ENCODE results near the gene COX19.
"Not testable (repeated sequence)": the region's sequence is repeated elsewhere in the genome, so short reads cannot be mapped to it uniquely, and the experiment has no call there.

The COX19 gene

DNA sequence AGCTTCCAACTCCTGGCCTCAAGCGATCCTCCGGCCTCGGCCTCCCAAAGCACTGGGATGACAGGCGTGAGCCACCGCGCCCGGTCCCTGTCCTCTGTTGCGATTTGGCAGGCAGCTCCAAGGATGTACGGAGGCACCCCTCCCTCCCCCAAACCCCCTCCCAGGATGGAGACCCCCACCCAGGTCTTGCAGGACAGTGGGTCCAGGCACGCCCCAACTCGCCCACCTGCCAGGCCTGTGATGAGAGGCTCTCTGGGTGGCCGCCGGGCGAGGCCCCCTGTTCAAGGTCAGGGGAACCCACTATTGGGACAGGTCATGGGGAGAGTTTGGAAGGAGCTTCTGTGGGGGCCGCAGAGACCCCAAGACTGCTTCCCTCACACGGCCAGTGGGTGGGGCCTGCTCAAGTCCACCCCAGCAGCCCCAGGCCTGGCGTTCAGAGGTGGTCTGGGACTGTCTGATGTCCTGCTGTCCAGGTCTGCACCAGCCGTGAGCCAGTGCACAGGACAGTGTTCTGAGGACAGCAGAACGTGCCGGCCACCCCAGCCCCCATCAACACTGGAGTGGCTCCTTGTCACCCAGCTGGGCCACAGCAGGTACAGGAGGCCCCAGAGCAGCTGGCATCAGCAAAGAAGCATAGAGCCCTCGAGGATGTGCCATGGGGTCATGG lies 23.3 kb downstream of the COX19 start:
- no CpG with 5 or more reads among the region's 21 CpGs for WGBS (ENCODE audit: insufficient coverage, insufficient read length)
- no peak overlapping the region for H3K4me3 ChIP-seq (ENCODE audit: low read length)
- no peaks in the 10 kb centered on the region for H3K36me3 ChIP-seq (ENCODE audit: control insufficient read depth, insufficient read depth, low read length)
- H3K4me1 ChIP-seq (ENCODE audit: control insufficient read depth, insufficient read depth, low read length) = peaks cover 7% of the 10 kb centered on the region
- peaks cover 2% of the 10 kb centered on the region; the same call in 1 of the 2 replicates for H3K27me3 ChIP-seq (ENCODE audit: control insufficient read depth, insufficient read depth, low read length)
- no peak overlapping the region for H3K27ac ChIP-seq (ENCODE audit: low read length)
- DNase-seq (ENCODE audit: low read depth, low spot score) = no peak
- H3K9me3 ChIP-seq (ENCODE audit: control insufficient read depth, insufficient read depth, low read length) = no peaks in the 10 kb centered on the region

DNA sequence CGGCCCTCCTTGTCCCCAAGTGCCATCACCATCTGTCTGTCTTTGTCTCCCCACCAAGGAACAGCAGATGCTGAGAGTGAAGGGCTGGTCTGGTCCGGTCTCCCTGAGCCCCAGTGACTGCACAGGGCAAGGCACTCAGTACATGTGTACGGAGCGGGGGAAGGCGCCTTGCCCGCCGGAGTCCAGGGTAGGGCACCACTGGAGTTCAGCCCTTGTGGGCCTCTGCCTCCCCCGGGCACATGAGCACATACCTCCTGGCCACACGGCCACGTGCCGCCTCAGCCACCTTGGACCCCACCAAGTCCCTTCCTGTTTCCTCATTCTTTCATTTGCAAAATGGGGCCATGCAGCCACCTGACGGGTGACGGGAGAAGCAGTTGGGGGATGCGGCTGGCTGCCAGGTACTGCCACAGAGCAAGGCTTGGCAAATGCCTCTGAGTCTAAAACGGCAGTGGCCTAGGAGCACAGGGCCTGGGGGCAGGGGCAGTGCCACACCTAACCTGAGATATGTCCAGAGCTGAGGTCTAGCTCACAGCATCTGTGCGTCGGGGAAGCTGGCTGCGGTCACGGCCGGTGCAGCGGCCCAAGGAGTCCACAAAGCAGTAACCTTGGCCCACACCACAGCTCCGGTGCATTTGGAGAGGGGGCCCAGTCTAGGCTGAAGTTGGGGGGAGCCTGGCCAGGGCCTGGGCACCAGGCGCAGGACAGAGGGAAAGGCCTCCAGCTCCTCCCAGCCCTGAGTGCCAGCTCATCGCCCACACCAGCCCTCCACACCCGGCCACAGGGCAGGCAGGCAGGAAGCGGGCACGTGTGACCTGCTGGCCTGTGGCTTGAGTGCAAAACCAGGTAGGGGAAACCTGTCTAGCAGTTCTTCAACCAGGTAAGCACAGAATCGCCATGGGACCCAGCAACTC lies 26.1 kb downstream of the COX19 start:
- no peaks in the 10 kb centered on the region; the same call in 1 of the 2 replicates for H3K27me3 ChIP-seq (ENCODE audit: control insufficient read depth, insufficient read depth, low read length)
- no peaks in the 10 kb centered on the region for H3K9me3 ChIP-seq (ENCODE audit: control insufficient read depth, insufficient read depth, low read length)
- DNase-seq (ENCODE audit: low read depth, low spot score) = no peak
- no peak overlapping the region for H3K27ac ChIP-seq (ENCODE audit: low read length)
- H3K36me3 ChIP-seq (ENCODE audit: control insufficient read depth, insufficient read depth, low read length) = no peaks in the 10 kb centered on the region
- H3K4me1 ChIP-seq (ENCODE audit: control insufficient read depth, insufficient read depth, low read length) = peaks cover 13% of the 10 kb centered on the region
- no CpG with 5 or more reads among the region's 28 CpGs for WGBS (ENCODE audit: insufficient coverage, insufficient read length)
- no peak overlapping the region for H3K4me3 ChIP-seq (ENCODE audit: low read length)

DNA sequence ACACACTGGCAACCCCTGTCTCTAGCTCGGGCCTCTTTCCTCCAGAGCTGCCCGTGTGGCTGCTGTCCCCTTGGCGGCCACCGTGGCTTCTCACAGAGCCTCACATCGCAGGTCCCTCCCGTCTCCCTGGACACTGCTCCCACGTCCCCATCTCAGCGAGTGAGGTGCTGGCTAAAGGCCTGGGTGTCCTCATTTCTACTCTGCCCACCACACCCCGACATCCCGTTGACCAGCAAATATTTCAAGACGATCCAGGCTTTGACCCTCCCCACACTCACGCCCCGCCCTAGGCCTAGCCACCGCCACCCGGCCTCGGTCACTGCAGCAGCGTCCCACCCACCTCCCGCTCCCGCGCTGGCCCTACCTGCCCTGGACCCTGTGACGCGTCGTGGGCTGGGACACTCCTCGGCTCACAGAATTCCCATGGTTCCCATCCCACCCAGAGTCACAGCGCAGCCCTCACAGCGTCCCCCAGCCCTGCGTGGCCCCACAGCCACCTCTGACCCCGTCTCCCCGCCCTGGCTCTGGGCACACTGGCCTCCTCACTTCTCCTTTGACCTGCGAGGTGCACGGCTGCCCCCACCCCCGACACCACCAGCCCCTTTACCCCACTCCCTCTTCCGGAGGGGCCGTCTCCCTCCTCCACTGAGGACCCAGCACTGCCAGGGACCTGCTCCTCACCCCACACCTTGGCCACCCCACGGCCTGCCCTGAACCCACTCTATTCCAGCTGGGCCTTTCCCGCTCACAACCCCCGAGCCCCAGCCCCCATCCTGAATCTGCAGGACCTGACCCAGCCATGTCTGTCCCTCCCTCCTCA lies 27.7 kb downstream of the COX19 start:
- no peak overlapping the region for H3K27ac ChIP-seq (ENCODE audit: low read length)
- no peaks in the 10 kb centered on the region for H3K27me3 ChIP-seq (ENCODE audit: control insufficient read depth, insufficient read depth, low read length)
- H3K4me3 ChIP-seq (ENCODE audit: low read length) = no peak overlapping the region
- no peak for DNase-seq (ENCODE audit: low read depth, low spot score)
- H3K9me3 ChIP-seq (ENCODE audit: control insufficient read depth, insufficient read depth, low read length) = no peaks in the 10 kb centered on the region
- H3K4me1 ChIP-seq (ENCODE audit: control insufficient read depth, insufficient read depth, low read length) = peaks cover 13% of the 10 kb centered on the region
- no peaks in the 10 kb centered on the region for H3K36me3 ChIP-seq (ENCODE audit: control insufficient read depth, insufficient read depth, low read length)
- no CpG with 5 or more reads among the region's 37 CpGs for WGBS (ENCODE audit: insufficient coverage, insufficient read length)

- no peaks in the 10 kb centered on the region for H3K9me3 ChIP-seq (ENCODE audit: control insufficient read depth, insufficient read depth, low read length)
- peaks cover 13% of the 10 kb centered on the region for H3K4me1 ChIP-seq (ENCODE audit: control insufficient read depth, insufficient read depth, low read length)
- DNase-seq (ENCODE audit: low read depth, low spot score) = no peak
- no peak overlapping the region for H3K27ac ChIP-seq (ENCODE audit: low read length)
- H3K27me3 ChIP-seq (ENCODE audit: control insufficient read depth, insufficient read depth, low read length) = no peaks in the 10 kb centered on the region
- no peak overlapping the region for H3K4me3 ChIP-seq (ENCODE audit: low read length)
- WGBS (ENCODE audit: insufficient coverage, insufficient read length) = no CpG with 5 or more reads among the region's 29 CpGs
- no peaks in the 10 kb centered on the region for H3K36me3 ChIP-seq (ENCODE audit: control insufficient read depth, insufficient read depth, low read length)
These were observed 28.9 kb downstream of the COX19 start for GRCh38 chr7:946256-946996.

DNA sequence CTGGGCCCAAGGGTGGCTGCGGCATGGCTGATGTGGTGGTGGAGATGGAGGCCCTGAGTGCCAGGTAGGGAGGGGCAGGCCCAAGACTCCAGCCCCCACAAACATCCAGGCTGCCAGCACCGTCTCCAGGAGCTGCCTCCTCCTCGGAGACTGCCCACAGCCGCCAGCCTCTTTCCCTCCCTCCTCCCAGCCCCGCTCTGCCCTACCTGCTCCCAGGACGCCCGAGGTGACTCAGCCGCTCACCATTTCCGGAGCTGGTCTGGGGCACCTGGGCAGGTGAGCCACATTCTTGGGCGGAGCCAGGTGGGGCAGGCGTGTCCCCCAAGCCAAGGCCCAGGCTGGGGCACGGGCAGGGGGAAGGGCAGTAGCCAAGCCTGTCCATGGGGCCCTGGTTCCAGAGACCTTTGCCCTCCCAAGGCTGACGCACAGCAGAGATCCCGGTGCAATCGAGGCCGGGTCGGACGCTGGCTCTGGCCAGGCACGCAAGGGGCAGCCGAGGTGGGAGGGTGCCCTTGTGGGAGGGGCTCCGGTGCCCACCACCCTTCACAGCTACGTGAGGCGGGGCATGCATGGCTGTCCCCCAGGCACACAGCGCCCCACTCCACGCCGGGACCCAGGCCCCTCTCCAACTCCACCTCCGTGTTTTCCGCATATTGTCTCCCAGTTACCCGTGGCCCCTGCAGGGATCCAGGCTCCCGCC lies 29.6 kb downstream of the COX19 start:
- no peak overlapping the region for H3K27ac ChIP-seq (ENCODE audit: low read length)
- peak; percentile 78 for DNase-seq (ENCODE audit: low read depth, low spot score)
- H3K9me3 ChIP-seq (ENCODE audit: control insufficient read depth, insufficient read depth, low read length) = no peaks in the 10 kb centered on the region
- WGBS (ENCODE audit: insufficient coverage, insufficient read length) = no CpG with 5 or more reads among the region's 30 CpGs
- H3K4me1 ChIP-seq (ENCODE audit: control insufficient read depth, insufficient read depth, low read length) = peaks cover 13% of the 10 kb centered on the region
- H3K27me3 ChIP-seq (ENCODE audit: control insufficient read depth, insufficient read depth, low read length) = no peaks in the 10 kb centered on the region
- no peaks in the 10 kb centered on the region for H3K36me3 ChIP-seq (ENCODE audit: control insufficient read depth, insufficient read depth, low read length)
- H3K4me3 ChIP-seq (ENCODE audit: low read length) = no peak overlapping the region

DNA sequence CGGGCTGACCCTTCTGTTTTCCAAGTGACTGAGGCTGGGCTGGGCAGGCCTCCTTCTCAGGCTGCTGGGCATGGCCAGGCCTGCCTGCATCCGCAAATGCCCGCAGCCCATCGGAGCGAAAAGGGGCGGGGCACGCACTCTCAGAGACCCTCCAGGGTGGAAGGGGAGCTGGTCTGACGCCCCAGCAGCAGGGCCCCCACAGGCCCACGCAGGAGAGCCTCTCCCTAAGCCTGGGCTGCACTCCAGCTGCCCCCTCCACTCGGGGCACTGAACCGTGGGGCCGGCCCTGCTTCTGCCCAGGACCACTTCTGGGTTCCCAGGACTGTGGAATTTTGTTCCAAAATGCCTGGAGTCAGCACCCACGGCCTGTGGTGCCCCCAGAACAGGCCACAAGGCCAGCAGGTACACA lies 30.2 kb downstream of the COX19 start:
- no peaks in the 10 kb centered on the region for H3K9me3 ChIP-seq (ENCODE audit: control insufficient read depth, insufficient read depth, low read length)
- no peak overlapping the region for H3K4me3 ChIP-seq (ENCODE audit: low read length)
- H3K36me3 ChIP-seq (ENCODE audit: control insufficient read depth, insufficient read depth, low read length) = no peaks in the 10 kb centered on the region
- H3K27me3 ChIP-seq (ENCODE audit: control insufficient read depth, insufficient read depth, low read length) = no peaks in the 10 kb centered on the region
- no peak for DNase-seq (ENCODE audit: low read depth, low spot score)
- no peak overlapping the region for H3K27ac ChIP-seq (ENCODE audit: low read length)
- H3K4me1 ChIP-seq (ENCODE audit: control insufficient read depth, insufficient read depth, low read length) = peaks cover 13% of the 10 kb centered on the region
- WGBS (ENCODE audit: insufficient coverage, insufficient read length) = no CpG with 5 or more reads among the region's 13 CpGs

DNA sequence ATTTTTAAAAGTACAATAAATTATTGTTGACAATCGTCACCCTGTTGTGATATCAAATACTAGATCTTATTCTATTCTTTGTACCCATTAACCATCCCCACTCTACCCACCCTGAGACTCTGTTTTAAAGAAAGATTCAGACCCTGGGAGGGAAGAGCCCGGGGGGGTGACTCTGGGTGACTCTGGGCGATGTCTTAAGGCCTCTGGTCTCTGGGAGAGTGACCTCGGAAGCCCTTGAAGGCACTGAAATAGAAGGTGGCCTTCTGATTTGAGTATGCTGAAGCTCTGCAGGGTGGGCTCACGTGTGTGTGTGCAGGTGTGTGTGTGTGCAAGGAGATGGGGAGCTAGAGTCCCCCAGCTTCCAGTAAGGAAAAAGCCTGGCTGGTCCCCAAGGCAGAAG lies 30.6 kb downstream of the COX19 start:
- no peak for DNase-seq (ENCODE audit: low read depth, low spot score)
- no CpG with 5 or more reads among the region's 5 CpGs for WGBS (ENCODE audit: insufficient coverage, insufficient read length)
- Histone ChIP-seq H3K27me3 (ENCODE audit: control insufficient read depth, insufficient read depth, low read length) (no peaks in the 10 kb centered on the region), H3K9me3 (ENCODE audit: control insufficient read depth, insufficient read depth, low read length) (no peaks in the 10 kb centered on the region), H3K4me1 (ENCODE audit: control insufficient read depth, insufficient read depth, low read length) (peaks cover 13% of the 10 kb centered on the region), H3K27ac (ENCODE audit: low read length) (no peak overlapping the region), H3K36me3 (ENCODE audit: control insufficient read depth, insufficient read depth, low read length) (no peaks in the 10 kb centered on the region), H3K4me3 (ENCODE audit: low read length) (no peak overlapping the region)

DNA sequence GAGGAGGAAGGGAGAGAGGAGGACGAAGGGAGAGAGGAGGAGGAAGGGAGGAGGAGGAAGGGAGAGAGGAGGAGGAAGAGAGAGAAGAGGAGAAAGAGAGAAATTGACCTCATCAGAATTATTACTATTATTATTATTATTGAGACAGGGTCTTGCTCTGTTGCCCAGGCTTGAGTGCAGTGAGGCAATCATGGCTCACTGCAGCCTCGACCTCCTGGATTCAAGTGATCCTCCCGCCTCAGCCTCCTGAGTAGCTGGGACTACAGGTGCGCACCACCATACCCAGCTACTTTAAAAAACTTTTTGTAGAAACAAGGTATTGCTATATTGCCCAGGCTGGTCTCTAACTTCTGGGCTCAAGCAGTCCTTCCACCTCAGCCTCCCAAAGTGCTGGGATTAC lies 31.6 kb downstream of the COX19 start:
- DNase-seq (ENCODE audit: low read depth, low spot score); H3K36me3 ChIP-seq (ENCODE audit: control insufficient read depth, insufficient read depth, low read length); H3K4me1 ChIP-seq (ENCODE audit: control insufficient read depth, insufficient read depth, low read length); H3K27me3 ChIP-seq (ENCODE audit: control insufficient read depth, insufficient read depth, low read length); H3K4me3 ChIP-seq (ENCODE audit: low read length); H3K9me3 ChIP-seq (ENCODE audit: control insufficient read depth, insufficient read depth, low read length); H3K27ac ChIP-seq (ENCODE audit: low read length): not testable (repeated sequence)
- no CpG with 5 or more reads among the region's 4 CpGs for WGBS (ENCODE audit: insufficient coverage, insufficient read length)

- no peak overlapping the region for H3K4me3 ChIP-seq (ENCODE audit: low read length)
- WGBS (ENCODE audit: insufficient coverage, insufficient read length) = no CpG with 5 or more reads among the region's 2 CpGs
- DNase-seq (ENCODE audit: low read depth, low spot score) = no peak
- H3K9me3 ChIP-seq (ENCODE audit: control insufficient read depth, insufficient read depth, low read length) = no peaks in the 10 kb centered on the region
- peaks cover 5% of the 10 kb centered on the region for H3K4me1 ChIP-seq (ENCODE audit: control insufficient read depth, insufficient read depth, low read length)
- no peak overlapping the region for H3K27ac ChIP-seq (ENCODE audit: low read length)
- no peaks in the 10 kb centered on the region; the same call in 1 of the 2 replicates for H3K36me3 ChIP-seq (ENCODE audit: control insufficient read depth, insufficient read depth, low read length)
- H3K27me3 ChIP-seq (ENCODE audit: control insufficient read depth, insufficient read depth, low read length) = no peaks in the 10 kb centered on the region
These were observed 34.5 kb downstream of the COX19 start for GRCh38 chr7:940599-941408.
